H1 (cell line): ENCODE data around the gene GMIP. TPM values are rescaled to one million over a fixed set of nuclear protein-coding genes. Genes with fewer than 3 reads are reported as not detected.

Source experiments
- CTCF ChIA-PET: fragments of 300-600 bp; sonication (Branson Sonifier 250); formaldehyde crosslinking; loops from one replicate; lab custom pipeline; 2021; ENCODE audit not compliant: partially characterized antibody; lab: Charles Lee
- POLR2A ChIA-PET: fragments of 300-600 bp; sonication (Branson Sonifier 250); formaldehyde crosslinking; loops from one replicate; lab custom pipeline; 2021; ENCODE audit warnings: inconsistent platforms; ENCODE audit not compliant: partially characterized antibody; lab: Charles Lee
- DNase-seq, 2 experiments: peaks; one replicate each; pipeline versions ENCODE4 v3.0.0 to v3.0.0-alpha.2; 2010 to 2022; ENCODE audit warnings: low spot score in 2 of 2, low read depth in 1 of 2, mixed read lengths in 1 of 2
- FAIRE-seq: peaks from 2 replicates; lab custom pipeline; 2011; peaks lifted over from hg19 to GRCh38; lab: Jason Lieb, UNC
- H2AFZ ChIP-seq: 2 replicates; pipeline ENCODE4 v1.8.1; 2012; ENCODE audit warnings: low read length, inconsistent platforms
- H2AK5ac ChIP-seq: 2 replicates; pipeline ENCODE4 v1.6.1; 2013; ENCODE audit warnings: low read depth, low read length
- H2BK120ac ChIP-seq: replicated peaks from 2 replicates; pipeline ENCODE3; 2013; ENCODE audit warnings: low read depth, low read length, inconsistent platforms
- H2BK12ac ChIP-seq: 2 replicates; pipeline ENCODE4 v1.6.1; 2013; ENCODE audit warnings: low read depth, low read length
- H2BK15ac ChIP-seq: 2 replicates; pipeline ENCODE4 v1.6.1; 2013; ENCODE audit warnings: low read length
- H2BK20ac ChIP-seq: 2 replicates; pipeline ENCODE4 v1.6.1; 2013; ENCODE audit warnings: low read length
- H2BK5ac ChIP-seq: 2 replicates; pipeline ENCODE4 v1.6.1; 2013; ENCODE audit warnings: low read depth, low read length
- H3K14ac ChIP-seq: 2 replicates; pipeline ENCODE4 v1.6.1; 2013; ENCODE audit warnings: inconsistent platforms; ENCODE audit not compliant: insufficient read length
- H3K18ac ChIP-seq: 2 replicates; pipeline ENCODE4 v1.6.1; 2013; ENCODE audit warnings: low read length; ENCODE audit errors: extremely low read depth
- H3K23ac ChIP-seq: 2 replicates; pipeline ENCODE4 v1.6.1; 2013; ENCODE audit warnings: inconsistent platforms; ENCODE audit not compliant: insufficient read length
- H3K23me2 ChIP-seq: 2 replicates; pipeline ENCODE4 v1.6.1; 2013; ENCODE audit warnings: low read depth, low read length
- H3K27ac ChIP-seq: 2 replicates; pipeline ENCODE4 v1.6.1; 2011; ENCODE audit warnings: low read depth, low read length, inconsistent platforms
- H3K27me3 ChIP-seq, 4 experiments: replicated peaks in 1 of 4; 1 replicate in 1 of 4; 2 replicates in 3 of 4; pipeline versions ENCODE4 v1.6.1 to v1.8.1; 2011 to 2013; ENCODE audit warnings: low read length in 3 of 4, mild to moderate bottlenecking in 3 of 4, inconsistent platforms in 2 of 4, mixed read lengths in 2 of 4, moderate library complexity in 1 of 4; ENCODE audit not compliant: control insufficient read depth in 3 of 4, insufficient read depth in 3 of 4; ENCODE audit errors: extremely low read depth in 1 of 4
- H3K36me3 ChIP-seq, 4 experiments: 2 replicates each; pipeline versions ENCODE4 v1.6.1 to v1.8.1; 2011 to 2013; ENCODE audit warnings: mild to moderate bottlenecking in 4 of 4, low read length in 3 of 4, moderate library complexity in 2 of 4, control low read depth in 1 of 4, inconsistent platforms in 1 of 4; ENCODE audit not compliant: insufficient read depth in 4 of 4, control insufficient read depth in 2 of 4
- H3K4ac ChIP-seq: replicated peaks from 2 replicates; pipeline ENCODE3; 2013; ENCODE audit warnings: low read length, low read depth, mixed read lengths, inconsistent platforms; ENCODE audit not compliant: insufficient read length
- H3K4me1 ChIP-seq, 4 experiments: replicated peaks in 1 of 4; 1 replicate in 1 of 4; 2 replicates in 3 of 4; pipeline versions ENCODE4 v1.6.1 to v1.8.1; 2011 to 2013; ENCODE audit warnings: low read length in 3 of 4, inconsistent platforms in 2 of 4, mixed read lengths in 1 of 4; ENCODE audit not compliant: insufficient read depth in 4 of 4, control insufficient read depth in 3 of 4
- H3K4me2 ChIP-seq, 2 experiments: 2 replicates each; pipeline versions ENCODE4 v1.6.1 to v1.8.1; 2011 to 2013; ENCODE audit warnings: low read depth in 2 of 2, low read length in 2 of 2, control low read depth in 1 of 2, inconsistent platforms in 1 of 2, mild to moderate bottlenecking in 1 of 2; ENCODE audit not compliant: insufficient read depth in 1 of 2
- H3K4me3 ChIP-seq, 4 experiments: fragments of 200-600, 300-600 bp in 1 of 4; sonication (generic), shearing (Covaris generic), sonication (Bioruptor Twin) in 1 of 4; 2 replicates each; pipeline versions ENCODE4 v1.5.1 to v1.8.1; 2011 to 2016; ENCODE audit warnings: low read length in 4 of 4, low read depth in 3 of 4, control low read depth in 2 of 4, inconsistent platforms in 2 of 4, mild to moderate bottlenecking in 2 of 4, mixed read lengths in 1 of 4, moderate library complexity in 1 of 4; ENCODE audit not compliant: insufficient read depth in 2 of 4; ENCODE audit errors: extremely low read depth in 1 of 4
- H3K56ac ChIP-seq: replicated peaks from 2 replicates; pipeline ENCODE3; 2013; ENCODE audit warnings: low read depth, mild to moderate bottlenecking, mixed read lengths, low read length, inconsistent platforms; ENCODE audit not compliant: insufficient read length
- H3K79me1 ChIP-seq: 2 replicates; pipeline ENCODE4 v1.6.1; 2013; ENCODE audit warnings: low read depth, low read length, control low read depth
- H3K79me2 ChIP-seq, 2 experiments: 2 replicates each; pipeline versions ENCODE4 v1.6.1 to v1.8.1; 2012 to 2013; ENCODE audit warnings: low read length in 2 of 2, mild to moderate bottlenecking in 2 of 2, inconsistent platforms in 1 of 2; ENCODE audit not compliant: insufficient read depth in 2 of 2, control insufficient read depth in 1 of 2
- H3K9ac ChIP-seq, 4 experiments: replicated peaks in 1 of 4; 1 replicate in 1 of 4; 2 replicates in 3 of 4; pipeline versions ENCODE4 v1.6.1 to v1.8.1; 2011 to 2013; ENCODE audit warnings: low read depth in 3 of 4, low read length in 3 of 4, control low read depth in 2 of 4, mild to moderate bottlenecking in 2 of 4, moderate library complexity in 2 of 4, inconsistent platforms in 1 of 4; ENCODE audit errors: extremely low read depth in 1 of 4
- H3K9me3 ChIP-seq, 2 experiments: 2 replicates each; pipeline versions ENCODE4 v1.6.1 to v1.8.1; 2012 to 2013; ENCODE audit warnings: mild to moderate bottlenecking in 2 of 2, moderate library complexity in 2 of 2, control low read depth in 1 of 2, inconsistent platforms in 1 of 2, low read depth in 1 of 2, low read length in 1 of 2, mixed read lengths in 1 of 2; ENCODE audit not compliant: insufficient read depth in 2 of 2
- H4K20me1 ChIP-seq, 2 experiments: replicated peaks in 1 of 2; 2 replicates each; pipeline versions ENCODE3 to v1.8.1; 2011 to 2013; ENCODE audit warnings: inconsistent platforms in 2 of 2, low read length in 2 of 2, mild to moderate bottlenecking in 1 of 2; ENCODE audit not compliant: insufficient read depth in 2 of 2, control insufficient read depth in 1 of 2
- H4K5ac ChIP-seq: 2 replicates; pipeline ENCODE4 v1.6.1; 2013; ENCODE audit warnings: low read length, low read depth, mixed read lengths, inconsistent platforms; ENCODE audit not compliant: insufficient read length
- H4K8ac ChIP-seq: 2 replicates; pipeline ENCODE4 v1.8.0; 2013; ENCODE audit warnings: mild to moderate bottlenecking, moderate library complexity, low read length, inconsistent platforms; ENCODE audit not compliant: insufficient read depth; ENCODE audit errors: extremely low read depth
- H4K91ac ChIP-seq: replicated peaks from 2 replicates; pipeline ENCODE3; 2013; ENCODE audit warnings: low read length, mixed read lengths, inconsistent platforms; ENCODE audit not compliant: insufficient read length
- ASH2L ChIP-seq: fragments of 200-600, 300-600 bp; sonication (generic); IDR thresholded peaks from one replicate; pipeline ENCODE4 v1.7.1; 2017; ENCODE audit warnings: low read length
- ATF3 ChIP-seq: IDR thresholded peaks from 2 replicates; pipeline ENCODE4 v1.6.1; 2011; ENCODE audit warnings: low read depth, mild to moderate bottlenecking, low read length; ENCODE audit not compliant: insufficient read depth
- CHD2 ChIP-seq: IDR thresholded peaks from 2 replicates; pipeline ENCODE4 v1.6.1; 2012; ENCODE audit warnings: low read length, improper control_type of control experiment
- CREB1 ChIP-seq: IDR thresholded peaks from 2 replicates; pipeline ENCODE4 v1.6.1; 2012; ENCODE audit warnings: inconsistent platforms
- HDAC2 ChIP-seq, 2 experiments: fragments of 300-600 bp in 1 of 2; sonication (generic) in 1 of 2; IDR thresholded peaks; 2 replicates each; pipeline ENCODE4 v1.6.1; 2011 to 2012; ENCODE audit warnings: low read depth in 2 of 2, low read length in 2 of 2, mild to moderate bottlenecking in 2 of 2, moderate library complexity in 2 of 2, borderline replicate concordance in 1 of 2, inconsistent platforms in 1 of 2
- HDAC6 ChIP-seq: IDR thresholded peaks from one replicate; pipeline ENCODE4 v1.7.1; 2012; ENCODE audit warnings: low read depth, mild to moderate bottlenecking, inconsistent platforms, low read length, moderate library complexity
- JUND ChIP-seq: IDR thresholded peaks from 2 replicates; pipeline ENCODE4 v1.6.1; 2011; ENCODE audit warnings: mild to moderate bottlenecking, improper control_type of control experiment, low read length
- KDM5A ChIP-seq: fragments of 200-600 bp; IDR thresholded peaks from 2 replicates; pipeline ENCODE4 v1.7.1; 2012; ENCODE audit warnings: mild to moderate bottlenecking, low read length, inconsistent platforms, mixed read lengths
- MAFK ChIP-seq: IDR thresholded peaks from 2 replicates; pipeline ENCODE4 v1.6.1; 2012; ENCODE audit warnings: low read depth, mild to moderate bottlenecking, improper control_type of control experiment, low read length
- RXRA ChIP-seq: IDR thresholded peaks from 2 replicates; pipeline ENCODE4 v1.6.1; 2011; ENCODE audit warnings: low read depth, mild to moderate bottlenecking, low read length, moderate library complexity; ENCODE audit not compliant: insufficient read depth
- WGBS, 2 experiments: shearing (Covaris generic) in 1 of 2; methylation state at CpG; one replicate each; pipeline versions ENCODE4 v1.1.6 to v1.1.7; 2013 to 2015; ENCODE audit warnings: low lambda C conversion rate in 2 of 2, mixed read lengths in 2 of 2, inconsistent platforms in 1 of 2, low coverage in 1 of 2, missing lambda C conversion rate in 1 of 2; ENCODE audit not compliant: insufficient replicate concordance in 2 of 2, insufficient coverage in 1 of 2, insufficient read length in 1 of 2; ENCODE audit errors: extremely low coverage in 1 of 2, missing lambda C conversion rate in 1 of 2; 5-methylcytosine and 5-hydroxymethylcytosine counted together
- polyA plus RNA-seq, 7 experiments: library from polyadenylated mRNA; depleted of rRNA in 3 of 7; stranded (reverse) in 5 of 7; unstranded in 2 of 7; fragments of >200 nt in 5 of 7; fragments of 200-250 nt in 2 of 7; gene quantifications; 1 replicate in 5 of 7; 2 replicates in 1 of 7; 4 replicates in 1 of 7; pipeline versions ENCODE4 v1.2.1 to v1.2.3, GENCODE V29; 2011 to 2013; ENCODE audit warnings: missing spikeins in 2 of 7, mixed read lengths in 2 of 7
- total RNA-seq: library from RNA; stranded (reverse); fragmentation: NEBNext Ultra II Directional; extraction: Animal tissue kit (Norgen Biotek cat#: 25700); gene quantifications from 2 replicates; pipeline ENCODE4 v1.2.1, GENCODE V29; 2021

GMIP gene
- total and polyA plus RNA-seq, 2 of the 8 experiments (the other 6 are each of a cell fraction or from before 2014, with no cell fraction given) = 5.7 to 18.1 TPM

GRCh38 chr19:19649155-19649554, 5.7 kb upstream of the GMIP start:
- no peak overlapping the region for H2BK12ac ChIP-seq
- no peak for DNase-seq
- H3K4me3 ChIP-seq = no peak overlapping the region
- H3K56ac ChIP-seq = no peak overlapping the region
- no peak overlapping the region for H4K8ac ChIP-seq
- no peak overlapping the region for H2AK5ac ChIP-seq
- no peak overlapping the region for H3K23ac ChIP-seq
- ChIA-PET POLR2A (interaction anchor here (0.6 to 2.0 kb wide), 7 partner anchors 8 to 139 kb away, joined by 3 to 5 read pairs (median 3); no protein-coding TSS in a partner anchor), CTCF (interaction anchor here (1.2 kb wide), 1 partner anchor 118 kb away, joined by 6 read pairs; no protein-coding TSS in a partner anchor)
- no peak overlapping the region for H3K27ac ChIP-seq
- no peak overlapping the region for H3K14ac ChIP-seq
- no peak overlapping the region for H4K91ac ChIP-seq
- no peak overlapping the region for H4K5ac ChIP-seq
- H2BK5ac ChIP-seq = no peak overlapping the region
- H3K79me1 ChIP-seq = 0 out of 2 replicates have a peak, but pooled peaks cover 2% of the 10 kb centered on the region
- no peaks in the 10 kb centered on the region for H3K9me3 ChIP-seq
- H2AFZ ChIP-seq = no peak overlapping the region
- no peaks in the 10 kb centered on the region for H3K27me3 ChIP-seq
- H4K20me1 ChIP-seq = peaks cover 7 to 19% of the 10 kb centered on the region in 2 experiments
- no peak overlapping the region for H3K9ac ChIP-seq
- no peaks in the 10 kb centered on the region for H3K79me2 ChIP-seq
- no peaks in the 10 kb centered on the region for H3K4me1 ChIP-seq
- WGBS, 2 experiments = 86% methylated on average over 6 of the region's 6 CpGs; no CpG with 5 or more reads in 1 of the 2 experiments
- no peaks in the 10 kb centered on the region for H3K23me2 ChIP-seq
- no peak overlapping the region for H3K18ac ChIP-seq
- H2BK120ac ChIP-seq = no peak overlapping the region
- no peak overlapping the region for H2BK20ac ChIP-seq
- H2BK15ac ChIP-seq = no peak overlapping the region
- no peak overlapping the region for H3K4ac ChIP-seq
- no peak for FAIRE-seq
- H3K4me2 ChIP-seq = no peak overlapping the region
- peaks cover 33 to 79% (median 61%) of the 10 kb centered on the region in 4 experiments for H3K36me3 ChIP-seq
- TF ChIP-seq MAFK = no peak
- no peak for TF ChIP-seq CHD2
- no peak for TF ChIP-seq HDAC6
- no peak for TF ChIP-seq ASH2L
- no peak for TF ChIP-seq HDAC2 (IDR thresholded peaks at IDR 0.05; ENCODE audit: borderline replicate concordance in 1 of 2, low read depth in 2 of 2, low read length in 2 of 2)
- no peak for TF ChIP-seq ATF3
- TF ChIP-seq JUND = no peak
- TF ChIP-seq CREB1 = no peak
- no peak for TF ChIP-seq KDM5A
- TF ChIP-seq RXRA = no peak
